Sigmoid colon (tissue), 7 donors: ENCODE measurements around the gene GABRR3. TPM values are rescaled to one million over a fixed set of nuclear protein-coding genes. Genes with fewer than 3 reads are reported as not detected.
A peak's percentile ranks its signal among the peaks of the same experiment; 100 is the strongest.

Experiments used
- DNase-seq: peaks from one replicate; pipeline ENCODE4 v3.0.0-alpha.2; 2019
- H3K27ac ChIP-seq, 4 donors: fragments of 200-600 bp; sonication (generic); one replicate each; pipeline ENCODE4 v1.5.1; 2016 to 2019; ENCODE audit warnings: mild to moderate bottlenecking in 1 of 4
- H3K27me3 ChIP-seq, 3 donors: fragments of 200-600 bp; sonication (generic); one replicate each; pipeline ENCODE4 v1.5.1; 2019; ENCODE audit warnings: mild to moderate bottlenecking in 1 of 3
- H3K36me3 ChIP-seq, 4 donors: fragments of 200-600 bp; sonication (generic); one replicate each; pipeline ENCODE4 v1.5.1; 2016 to 2019
- H3K4me1 ChIP-seq, 4 donors: fragments of 200-600 bp; sonication (generic); one replicate each; pipeline ENCODE4 v1.5.1; 2017 to 2019
- H3K4me3 ChIP-seq, 4 donors: fragments of 200-600 bp; sonication (generic); one replicate each; pipeline ENCODE4 v1.5.1; 2017 to 2019; ENCODE audit warnings: mild to moderate bottlenecking in 2 of 4, moderate library complexity in 1 of 4
- H3K9me3 ChIP-seq, 4 donors: fragments of 200-600 bp in 3 of 4; sonication (generic) in 3 of 4; one replicate each; pipeline versions ENCODE4 v1.5.1 to v1.6.1; 2013 to 2019
- EP300 ChIP-seq, 4 donors: sonication (generic); formaldehyde crosslinking; IDR thresholded peaks; one replicate each; pipeline ENCODE4 v1.6.1; 2017; ENCODE audit warnings: antibody characterized with exemption in 4 of 4
- POLR2A ChIP-seq, 2 donors: fragments of 450-650 bp; IDR thresholded peaks; one replicate each; pipeline ENCODE4 v1.6.1; 2016; ENCODE audit warnings: antibody characterized with exemption in 2 of 2, mild to moderate bottlenecking in 2 of 2, moderate library complexity in 2 of 2
- POLR2AphosphoS5 ChIP-seq, 4 donors: sonication (generic); formaldehyde crosslinking; IDR thresholded peaks; one replicate each; pipeline ENCODE4 v1.6.1; 2017; ENCODE audit warnings: antibody characterized with exemption in 4 of 4
- WGBS, 2 donors: extraction: QIAGEN DNeasy Blood & Tissue Kit; methylation state at CpG; one replicate each; pipeline ENCODE4 v1.1.7; 2013; 5-methylcytosine and 5-hydroxymethylcytosine counted together
- intact Hi-C: fragments of 100-400 bp; cut with DNase I; formaldehyde crosslinking; loops from one replicate; pipeline ENCODE4 v1.15.1; 2023
- polyA plus RNA-seq, 3 donors: library from polyadenylated mRNA; stranded (reverse); fragments of 200-250 nt; gene quantifications; one replicate each; pipeline ENCODE4 v1.2.3, GENCODE V29; 2013
- total RNA-seq, 4 donors: library from RNA; depleted of rRNA; stranded (reverse); fragments of >200 nt; gene quantifications; one replicate each; pipeline ENCODE4 v1.1.0, GENCODE V29; 2016
- TF ChIP-seq, protein P1 (sequence below), 4 experiments: fragments of 450-650 bp in 3 of 4; fragments of 200-600 bp in 1 of 4; IDR thresholded peaks; one replicate each; pipeline ENCODE4 v1.5.1; 2016 to 2019; ENCODE audit warnings: antibody characterized with exemption in 4 of 4, mild to moderate bottlenecking in 3 of 4, moderate library complexity in 2 of 4
- donor health status: healthy with polysubstance abuse.
- donor health status: Bipolar disorder and iron deficiency.
- donor health status: healthy.

GABRR3 gene
- total and polyA plus RNA-seq, 7 donors: not detected

DNA sequence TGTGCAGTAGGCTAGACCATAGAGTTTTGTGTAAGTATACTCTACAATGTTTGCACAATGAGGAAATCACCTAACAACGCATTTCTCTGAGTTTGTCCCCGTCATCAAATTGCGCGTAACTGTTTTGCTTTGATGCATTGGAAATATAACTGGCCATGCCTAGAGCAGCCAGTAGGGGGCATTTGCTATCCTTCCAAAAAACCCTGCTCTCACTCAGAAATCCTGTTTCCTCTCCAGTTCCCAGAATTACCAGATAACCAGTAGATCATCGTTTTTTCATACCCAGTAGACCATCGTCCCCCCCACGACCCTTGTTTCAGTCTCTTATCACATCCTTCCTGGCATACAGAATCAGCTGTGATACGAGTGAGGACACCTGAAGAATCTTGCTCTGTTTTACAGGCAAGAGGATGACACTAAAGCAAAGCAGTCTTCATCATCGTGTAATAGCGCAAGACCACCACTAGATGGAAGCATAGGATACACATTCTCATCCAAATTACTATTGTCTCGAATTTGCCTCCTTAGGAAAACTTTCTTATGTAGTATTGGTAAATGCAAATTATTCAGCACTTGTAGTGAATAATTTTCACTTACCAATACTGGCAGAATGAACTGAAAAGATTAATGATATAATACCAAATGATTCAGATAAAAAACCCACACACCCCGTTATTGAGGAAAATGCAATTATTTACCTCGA, 4.4 kb upstream of the GABRR3 start:
- peak overlapping the region in 2 of 4 donors; percentile 26 to 28 for H3K4me3 ChIP-seq
- H3K36me3 ChIP-seq: no peaks in the 10 kb centered on the region
- no peaks in the 10 kb centered on the region for H3K4me1 ChIP-seq
- intact Hi-C loops: loop anchor here (2.0 kb wide), 1 partner anchor 289 kb away; no protein-coding TSS in a partner anchor
- WGBS, 2 donors: 13 to 15% methylated on average over 13 of the region's 13 CpGs
- DNase-seq: no peak
- H3K27me3 ChIP-seq: peaks cover 0 to 6% (median 0%) of the 10 kb centered on the region in 3 donors
- no peak for TF ChIP-seq POLR2A (IDR thresholded peaks at IDR 0.05)
- TF ChIP-seq, protein P1, sequence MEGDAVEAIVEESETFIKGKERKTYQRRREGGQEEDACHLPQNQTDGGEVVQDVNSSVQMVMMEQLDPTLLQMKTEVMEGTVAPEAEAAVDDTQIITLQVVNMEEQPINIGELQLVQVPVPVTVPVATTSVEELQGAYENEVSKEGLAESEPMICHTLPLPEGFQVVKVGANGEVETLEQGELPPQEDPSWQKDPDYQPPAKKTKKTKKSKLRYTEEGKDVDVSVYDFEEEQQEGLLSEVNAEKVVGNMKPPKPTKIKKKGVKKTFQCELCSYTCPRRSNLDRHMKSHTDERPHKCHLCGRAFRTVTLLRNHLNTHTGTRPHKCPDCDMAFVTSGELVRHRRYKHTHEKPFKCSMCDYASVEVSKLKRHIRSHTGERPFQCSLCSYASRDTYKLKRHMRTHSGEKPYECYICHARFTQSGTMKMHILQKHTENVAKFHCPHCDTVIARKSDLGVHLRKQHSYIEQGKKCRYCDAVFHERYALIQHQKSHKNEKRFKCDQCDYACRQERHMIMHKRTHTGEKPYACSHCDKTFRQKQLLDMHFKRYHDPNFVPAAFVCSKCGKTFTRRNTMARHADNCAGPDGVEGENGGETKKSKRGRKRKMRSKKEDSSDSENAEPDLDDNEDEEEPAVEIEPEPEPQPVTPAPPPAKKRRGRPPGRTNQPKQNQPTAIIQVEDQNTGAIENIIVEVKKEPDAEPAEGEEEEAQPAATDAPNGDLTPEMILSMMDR (IDR thresholded peaks at IDR 0.05): peak; percentile 52 to 87 (median 79)
- no peaks in the 10 kb centered on the region for H3K9me3 ChIP-seq
- no peak overlapping the region for H3K27ac ChIP-seq

- no peak overlapping the region for H3K27ac ChIP-seq
- TF ChIP-seq POLR2A (IDR thresholded peaks at IDR 0.05) (no peak), EP300 (IDR thresholded peaks at IDR 0.05) (no peak), POLR2AphosphoS5 (IDR thresholded peaks at IDR 0.05) (no peak)
- TF ChIP-seq, protein P1 (IDR thresholded peaks at IDR 0.05): no peak
- H3K4me1 ChIP-seq: no peaks in the 10 kb centered on the region
- no peak for DNase-seq
- no peak overlapping the region for H3K4me3 ChIP-seq
- intact Hi-C loops: no loop called here
- no peaks in the 10 kb centered on the region for H3K9me3 ChIP-seq
- peaks cover 0 to 6% (median 0%) of the 10 kb centered on the region in 3 donors for H3K27me3 ChIP-seq
- WGBS, 2 donors: 51 to 79% methylated on average over 3 of the region's 3 CpGs
- no peaks in the 10 kb centered on the region for H3K36me3 ChIP-seq
Observed at GRCh38 chr3:98038876-98039275, 3.8 kb upstream of the GABRR3 start.

- Histone ChIP-seq H3K4me3 (no peak overlapping the region), H3K9me3 (no peaks in the 10 kb centered on the region), H3K27me3 (peaks cover 0 to 6% (median 0%) of the 10 kb centered on the region in 3 donors), H3K27ac (no peak overlapping the region), H3K4me1 (no peaks in the 10 kb centered on the region), H3K36me3 (no peaks in the 10 kb centered on the region)
- DNase-seq: no peak
- intact Hi-C loops: no loop called here
- TF ChIP-seq POLR2A (IDR thresholded peaks at IDR 0.05): no peak
- TF ChIP-seq, protein P1 (IDR thresholded peaks at IDR 0.05): no peak
- no peak for TF ChIP-seq POLR2AphosphoS5 (IDR thresholded peaks at IDR 0.05)
- TF ChIP-seq EP300 (IDR thresholded peaks at IDR 0.05): no peak
- WGBS, 2 donors: 45 to 65% methylated on average over 3 of the region's 3 CpGs
Observed at GRCh38 chr3:98038286-98038685, 3.2 kb upstream of the GABRR3 start.

- no peaks in the 10 kb centered on the region for H3K9me3 ChIP-seq
- no peaks in the 10 kb centered on the region for H3K36me3 ChIP-seq
- no peaks in the 10 kb centered on the region for H3K4me1 ChIP-seq
- peaks cover 0 to 6% (median 0%) of the 10 kb centered on the region in 3 donors for H3K27me3 ChIP-seq
- H3K4me3 ChIP-seq: no peak overlapping the region
- no peak overlapping the region for H3K27ac ChIP-seq
- TF ChIP-seq, protein P1 (IDR thresholded peaks at IDR 0.05): no peak
- no peak for TF ChIP-seq EP300 (IDR thresholded peaks at IDR 0.05)
- no peak for TF ChIP-seq POLR2AphosphoS5 (IDR thresholded peaks at IDR 0.05)
- TF ChIP-seq POLR2A (IDR thresholded peaks at IDR 0.05): no peak
- no peak for DNase-seq
- WGBS, 2 donors: 60 to 72% methylated on average over 2 of the region's 2 CpGs
- intact Hi-C loops: no loop called here
Observed at GRCh38 chr3:98034486-98034885, 629 bp downstream of the GABRR3 start.
